ENCODE data around the gene GNB1. TPM values are rescaled to one million over a fixed set of nuclear protein-coding genes. Genes with fewer than 3 reads are reported as not detected.
"Not testable (repeated sequence)": the region's sequence is repeated elsewhere in the genome, so short reads cannot be mapped to it uniquely, and the experiment has no call there.

The GNB1 gene
- total RNA-seq, 2 experiments from 2014 or later = 138 to 149 TPM

DNA sequence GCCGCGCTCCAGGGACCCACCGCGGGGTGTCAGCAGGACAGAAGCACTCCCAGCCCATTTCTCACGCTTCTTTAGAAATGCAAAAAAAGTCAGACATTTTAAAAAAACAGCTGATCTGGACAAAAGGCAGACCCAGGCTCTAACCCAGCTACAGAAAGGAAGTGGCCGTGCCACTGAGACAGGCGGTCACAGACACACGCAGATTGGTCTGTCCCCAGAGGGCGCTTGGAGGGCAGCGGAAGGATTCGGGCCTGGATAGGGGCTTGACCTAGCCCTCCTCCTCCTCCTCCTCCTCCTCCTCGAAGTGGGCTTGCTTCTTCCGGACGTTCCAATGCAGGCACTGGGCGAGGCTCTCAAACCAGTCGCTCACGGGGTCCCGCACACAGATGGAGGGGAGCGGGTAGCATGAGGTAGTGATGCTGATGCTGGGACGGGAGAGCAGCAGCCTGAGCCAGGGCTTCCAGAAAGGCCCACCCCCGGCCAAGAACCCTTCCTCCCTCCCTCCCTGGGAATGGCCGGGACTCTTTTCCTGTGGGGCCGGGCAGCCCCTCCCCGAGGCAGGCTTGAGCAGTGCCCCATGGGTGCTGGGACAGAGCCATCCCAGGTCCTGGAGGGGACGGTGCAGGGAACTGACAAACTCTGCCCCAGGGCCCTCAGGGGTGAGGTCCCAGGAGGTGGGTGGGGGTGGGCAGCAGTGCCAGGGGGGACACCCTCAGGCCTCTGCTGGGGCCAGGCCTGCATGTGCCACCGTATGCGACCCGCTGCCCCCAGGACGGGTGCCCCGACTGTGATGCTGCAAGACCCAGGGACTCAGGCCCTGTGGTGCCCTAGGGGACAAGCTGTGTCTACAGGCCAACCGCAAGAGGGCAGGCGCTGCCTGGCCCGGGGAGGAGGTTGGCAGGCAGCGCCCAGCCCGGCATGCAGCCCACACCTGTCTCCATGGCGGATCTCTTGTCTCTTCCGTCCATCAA, 138.0 kb downstream of the GNB1 start:
- Histone ChIP-seq H3K27me3 (ENCODE audit: control insufficient read depth in 1 of 2, insufficient read depth in 2 of 2, low read length in 2 of 2) (no peaks in the 10 kb centered on the region), H3K4me3 (ENCODE audit: low read length) (no peak overlapping the region), H3K9me3 (ENCODE audit: control insufficient read depth in 1 of 2, insufficient read depth in 1 of 2, low read length in 2 of 2) (no peaks in the 10 kb centered on the region), H3K4me1 (ENCODE audit: insufficient read depth, low read length) (no peaks in the 10 kb centered on the region), H3K36me3 (ENCODE audit: insufficient read depth, low read length) (peaks cover 37% of the 10 kb centered on the region), H3K27ac (ENCODE audit: low read depth in 1 of 2, low read length in 2 of 2) (no peak overlapping the region)
- H3K27me3 Mint-ChIP-seq = no peaks in the 10 kb centered on the region
- H3K36me3 Mint-ChIP-seq (ENCODE audit: low read depth) = peaks cover 17% of the 10 kb centered on the region
- no peaks in the 10 kb centered on the region for H3K9me3 Mint-ChIP-seq
- H3K4me3 Mint-ChIP-seq = no peak overlapping the region
- intact Hi-C loops (cut with DNase I, micrococcal nuclease) = no loop called here
- DNase-seq (peak in 1 of 14 experiments; percentile 25), ATAC-seq (ENCODE audit: poor library complexity) (no peak)
- POLR2A ChIA-PET = no interaction called here
- no peaks in the 10 kb centered on the region for H3K4me1 Mint-ChIP-seq (ENCODE audit: low read depth)
- TF ChIP-seq, protein P1, sequence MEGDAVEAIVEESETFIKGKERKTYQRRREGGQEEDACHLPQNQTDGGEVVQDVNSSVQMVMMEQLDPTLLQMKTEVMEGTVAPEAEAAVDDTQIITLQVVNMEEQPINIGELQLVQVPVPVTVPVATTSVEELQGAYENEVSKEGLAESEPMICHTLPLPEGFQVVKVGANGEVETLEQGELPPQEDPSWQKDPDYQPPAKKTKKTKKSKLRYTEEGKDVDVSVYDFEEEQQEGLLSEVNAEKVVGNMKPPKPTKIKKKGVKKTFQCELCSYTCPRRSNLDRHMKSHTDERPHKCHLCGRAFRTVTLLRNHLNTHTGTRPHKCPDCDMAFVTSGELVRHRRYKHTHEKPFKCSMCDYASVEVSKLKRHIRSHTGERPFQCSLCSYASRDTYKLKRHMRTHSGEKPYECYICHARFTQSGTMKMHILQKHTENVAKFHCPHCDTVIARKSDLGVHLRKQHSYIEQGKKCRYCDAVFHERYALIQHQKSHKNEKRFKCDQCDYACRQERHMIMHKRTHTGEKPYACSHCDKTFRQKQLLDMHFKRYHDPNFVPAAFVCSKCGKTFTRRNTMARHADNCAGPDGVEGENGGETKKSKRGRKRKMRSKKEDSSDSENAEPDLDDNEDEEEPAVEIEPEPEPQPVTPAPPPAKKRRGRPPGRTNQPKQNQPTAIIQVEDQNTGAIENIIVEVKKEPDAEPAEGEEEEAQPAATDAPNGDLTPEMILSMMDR (IDR thresholded peaks at IDR 0.05) = no peak
- no peak overlapping the region for H3K27ac Mint-ChIP-seq
- CTCF ChIA-PET = no interaction called here

DNA sequence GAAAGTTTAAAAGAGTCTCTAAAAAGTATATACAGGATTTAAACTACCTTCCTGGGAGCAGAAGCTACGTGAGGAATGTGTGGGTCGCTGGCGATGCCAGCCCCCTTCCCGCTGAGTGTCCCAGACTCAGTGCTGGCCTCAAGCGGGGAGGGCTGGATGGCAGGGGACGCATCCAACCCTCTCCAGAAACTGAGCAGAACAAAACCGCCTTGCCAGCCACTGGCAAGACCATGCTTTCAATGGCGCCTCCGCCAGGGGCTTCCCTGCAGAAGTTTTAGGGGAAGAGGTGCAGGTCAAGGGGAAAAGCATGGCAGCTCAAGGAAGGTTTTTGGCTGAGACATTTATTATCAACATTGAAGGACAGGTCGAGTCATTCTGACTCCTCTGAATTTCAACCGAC, 138.7 kb downstream of the GNB1 start:
- ChIA-PET CTCF (no interaction called here), POLR2A (no interaction called here)
- intact Hi-C loops (cut with DNase I, micrococcal nuclease) = no loop called here
- Mint-ChIP-seq H3K36me3 (ENCODE audit: low read depth) (peaks cover 17% of the 10 kb centered on the region), H3K27ac (no peak overlapping the region), H3K4me3 (no peak overlapping the region), H3K9me3 (no peaks in the 10 kb centered on the region), H3K4me1 (ENCODE audit: low read depth) (no peaks in the 10 kb centered on the region), H3K27me3 (no peaks in the 10 kb centered on the region)
- Histone ChIP-seq H3K36me3 (ENCODE audit: insufficient read depth, low read length) (peaks cover 34% of the 10 kb centered on the region), H3K4me3 (ENCODE audit: low read length) (no peak overlapping the region), H3K27me3 (ENCODE audit: control insufficient read depth in 1 of 2, insufficient read depth in 2 of 2, low read length in 2 of 2) (no peaks in the 10 kb centered on the region), H3K4me1 (ENCODE audit: insufficient read depth, low read length) (no peaks in the 10 kb centered on the region), H3K9me3 (ENCODE audit: control insufficient read depth in 1 of 2, insufficient read depth in 1 of 2, low read length in 2 of 2) (no peaks in the 10 kb centered on the region), H3K27ac (ENCODE audit: low read depth in 1 of 2, low read length in 2 of 2) (no peak overlapping the region)
- no peak for DNase-seq
- ATAC-seq (ENCODE audit: poor library complexity) = no peak
- TF ChIP-seq, protein P1 (IDR thresholded peaks at IDR 0.05) = no peak

DNA sequence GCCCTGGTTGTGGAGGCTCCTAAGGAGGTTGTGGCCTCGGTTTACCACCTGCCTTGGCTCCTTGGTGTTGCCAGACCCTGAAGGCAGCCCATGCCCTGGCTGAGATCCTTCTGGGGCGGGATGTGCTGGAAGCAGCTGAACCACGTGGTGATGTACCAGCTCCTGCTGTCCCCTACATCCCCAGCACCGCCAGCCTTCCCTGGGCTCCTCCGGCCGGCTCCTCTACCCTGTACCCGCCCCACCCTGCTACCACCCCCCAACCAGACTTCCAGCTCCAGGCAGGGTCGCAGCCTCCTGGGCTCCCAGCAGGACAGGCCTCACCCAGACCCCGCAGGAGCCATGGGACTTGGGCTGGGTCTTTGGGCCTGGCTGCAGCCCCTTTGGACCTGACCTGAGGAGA, 140.9 kb downstream of the GNB1 start:
- H3K27me3 ChIP-seq (ENCODE audit: control insufficient read depth in 1 of 2, insufficient read depth in 2 of 2, low read length in 2 of 2); H3K27me3 Mint-ChIP-seq; DNase-seq; H3K4me3 ChIP-seq (ENCODE audit: low read length); H3K9me3 ChIP-seq (ENCODE audit: control insufficient read depth in 1 of 2, insufficient read depth in 1 of 2, low read length in 2 of 2); H3K27ac Mint-ChIP-seq; H3K9me3 Mint-ChIP-seq; ATAC-seq (ENCODE audit: poor library complexity); H3K4me3 Mint-ChIP-seq; H3K27ac ChIP-seq (ENCODE audit: low read depth in 1 of 2, low read length in 2 of 2); POLR2A ChIA-PET; H3K4me1 ChIP-seq (ENCODE audit: insufficient read depth, low read length); H3K4me1 Mint-ChIP-seq (ENCODE audit: low read depth); CTCF ChIA-PET; H3K36me3 Mint-ChIP-seq (ENCODE audit: low read depth): not testable (repeated sequence)
- intact Hi-C loops (cut with DNase I, micrococcal nuclease) = loop anchor here in 1 of 2 experiments (10.0 kb wide), 1 partner anchor 55 kb away; the partner anchor contains the start of gene SLC35E2B
- H3K36me3 ChIP-seq (ENCODE audit: insufficient read depth, low read length) = peaks cover 15% of the 10 kb centered on the region

Data from CD4-positive, alpha-beta T cell (primary cell).